SK-MEL-5 (cell line): Measurements from ENCODE around the gene C4orf33. TPM values are rescaled to one million over a fixed set of nuclear protein-coding genes. Genes with fewer than 3 reads are reported as not detected.
A peak's percentile ranks its signal among the peaks of the same experiment; 100 is the strongest.
"Not testable (repeated sequence)": the region's sequence is repeated elsewhere in the genome, so short reads cannot be mapped to it uniquely, and the experiment has no call there.

Experiments
- DNase-seq: peaks from one replicate; pipeline ENCODE4 v3.0.0-alpha.2; 2016; ENCODE audit warnings: low read depth, low spot score
- in situ Hi-C: cut with HindIII; loops from 2 replicates; pipeline ENCODE4 v1.10.0; 2016; ENCODE audit warnings: low sequenced_read_pairs, high pct_unique_total_duplicates, low pct_unique_long_range_greater_than_20kb
- polyA plus RNA-seq, 2 experiments: library from polyadenylated mRNA; depleted of rRNA; stranded (reverse); fragments of >200 nt; gene quantifications; 2 replicates each; pipeline ENCODE4 v1.2.3, GENCODE V29; 2015
- total RNA-seq: library from RNA; depleted of rRNA; stranded (reverse); fragments of >200 nt; shearing (Covaris generic); gene quantifications from 2 replicates; pipeline ENCODE4 v1.2.3, GENCODE V29; 2014; rRNA removed

C4orf33 gene
- 10.1 and 10.6 TPM in 2 replicates for total RNA-seq
- 7.2 and 7.5 TPM in 2 replicates for polyA plus RNA-seq (2015; cell fraction: cytosol; rRNA removed)
- 18.4 and 20.4 TPM in 2 replicates for polyA plus RNA-seq (2015; cell fraction: nucleus; rRNA removed)

GRCh38 chr4:129095811-129096454 lies at the start of gene C4orf33:
C4orf33 (plus strand) TSS chr4:129096152; CDS start chr4:129102611, 6,459 bp downstream.
- in situ Hi-C loops = no loop called here
- peak; percentile 76 for DNase-seq

GRCh38 chr4:129059028-129059427 lies 36.9 kb upstream of the C4orf33 start:
- in situ Hi-C loops = no loop called here
- DNase-seq = no peak

GRCh38 chr4:129062580-129062979 lies 33.4 kb upstream of the C4orf33 start:
- in situ Hi-C loops = no loop called here

GRCh38 chr4:129063640-129064039 lies 32.3 kb upstream of the C4orf33 start:
- in situ Hi-C loops = no loop called here
- no peak for DNase-seq

More at GRCh38 chr4:129062580-129062979, 33.4 kb upstream of the C4orf33 start:
- DNase-seq = no peak

- DNase-seq = no peak
Observed at GRCh38 chr4:129064717-129065116, 31.2 kb upstream of the C4orf33 start.

GRCh38 chr4:129069537-129069936 lies 26.4 kb upstream of the C4orf33 start:
- in situ Hi-C loops, DNase-seq: not testable (repeated sequence)

More at GRCh38 chr4:129064717-129065116, 31.2 kb upstream of the C4orf33 start:
- in situ Hi-C loops = no loop called here

- in situ Hi-C loops = no loop called here
Observed at GRCh38 chr4:129077326-129077725, 18.6 kb upstream of the C4orf33 start.

GRCh38 chr4:129080129-129080528 lies 15.8 kb upstream of the C4orf33 start:
- DNase-seq = no peak
- in situ Hi-C loops = no loop called here

More at GRCh38 chr4:129077326-129077725, 18.6 kb upstream of the C4orf33 start:
- DNase-seq = no peak

GRCh38 chr4:129082302-129082701 lies 13.7 kb upstream of the C4orf33 start:
- DNase-seq = no peak
- in situ Hi-C loops = no loop called here

GRCh38 chr4:129085472-129085871 lies 10.5 kb upstream of the C4orf33 start:
- in situ Hi-C loops = no loop called here
- DNase-seq = no peak

- no peak for DNase-seq
- in situ Hi-C loops = no loop called here
Observed at GRCh38 chr4:129087516-129087915, 8.4 kb upstream of the C4orf33 start.

- in situ Hi-C loops = no loop called here
- no peak for DNase-seq
Observed at GRCh38 chr4:129092631-129093190, 3.2 kb upstream of the C4orf33 start.

- in situ Hi-C loops = no loop called here
- peak; percentile 97 for DNase-seq
Observed at GRCh38 chr4:129093191-129093920, 2.6 kb upstream of the C4orf33 start, which contains the start of gene SCLT1. SCLT1 (minus strand) TSS chr4:129093539; CDS start chr4:129093103, 436 bp downstream.

- in situ Hi-C loops = no loop called here
- DNase-seq = no peak
Observed at GRCh38 chr4:129094347-129094746, 1.6 kb upstream of the C4orf33 start.

GRCh38 chr4:129098531-129099001 lies 2.6 kb downstream of the C4orf33 start:
- in situ Hi-C loops = no loop called here
- DNase-seq = no peak

- in situ Hi-C loops = no loop called here
- no peak for DNase-seq
Observed at GRCh38 chr4:129109965-129110824, 14.2 kb downstream of the C4orf33 start.

- in situ Hi-C loops = no loop called here
- DNase-seq = no peak
Observed at GRCh38 chr4:129110931-129111330, 15.0 kb downstream of the C4orf33 start.
